HG03457 (cell line): Measurements from ENCODE around the gene TCHP.

Experiments used
- ATAC-seq: cut with Tn5 transposase; IDR thresholded peaks from one replicate; pipeline ENCODE4 v1.9.1; 2021; ENCODE audit warnings: moderate number of reproducible peaks; ENCODE audit not compliant: unreplicated experiment

The TCHP gene

GRCh38 chr12:109959411-109960093, 59.5 kb downstream of the TCHP start:
- ATAC-seq, result no peak

- ATAC-seq, result no peak
These were observed 61.1 kb downstream of the TCHP start for GRCh38 chr12:109961201-109961600.

- no peak for ATAC-seq
These were observed 61.5 kb downstream of the TCHP start for GRCh38 chr12:109961612-109962011.

- ATAC-seq, result no peak
These were observed 62.3 kb downstream of the TCHP start for GRCh38 chr12:109962398-109962797.

GRCh38 chr12:109963330-109963729, 63.3 kb downstream of the TCHP start:
- ATAC-seq, result no peak

- ATAC-seq, result no peak
These were observed 63.8 kb downstream of the TCHP start for GRCh38 chr12:109963743-109964429.

- ATAC-seq, result no peak
These were observed 66.5 kb downstream of the TCHP start for GRCh38 chr12:109966546-109966945.

- ATAC-seq, result no peak
These were observed 67.4 kb downstream of the TCHP start for GRCh38 chr12:109967383-109968031.
